Measurements from ENCODE around the gene FSD1.

Gene FSD1

DNA sequence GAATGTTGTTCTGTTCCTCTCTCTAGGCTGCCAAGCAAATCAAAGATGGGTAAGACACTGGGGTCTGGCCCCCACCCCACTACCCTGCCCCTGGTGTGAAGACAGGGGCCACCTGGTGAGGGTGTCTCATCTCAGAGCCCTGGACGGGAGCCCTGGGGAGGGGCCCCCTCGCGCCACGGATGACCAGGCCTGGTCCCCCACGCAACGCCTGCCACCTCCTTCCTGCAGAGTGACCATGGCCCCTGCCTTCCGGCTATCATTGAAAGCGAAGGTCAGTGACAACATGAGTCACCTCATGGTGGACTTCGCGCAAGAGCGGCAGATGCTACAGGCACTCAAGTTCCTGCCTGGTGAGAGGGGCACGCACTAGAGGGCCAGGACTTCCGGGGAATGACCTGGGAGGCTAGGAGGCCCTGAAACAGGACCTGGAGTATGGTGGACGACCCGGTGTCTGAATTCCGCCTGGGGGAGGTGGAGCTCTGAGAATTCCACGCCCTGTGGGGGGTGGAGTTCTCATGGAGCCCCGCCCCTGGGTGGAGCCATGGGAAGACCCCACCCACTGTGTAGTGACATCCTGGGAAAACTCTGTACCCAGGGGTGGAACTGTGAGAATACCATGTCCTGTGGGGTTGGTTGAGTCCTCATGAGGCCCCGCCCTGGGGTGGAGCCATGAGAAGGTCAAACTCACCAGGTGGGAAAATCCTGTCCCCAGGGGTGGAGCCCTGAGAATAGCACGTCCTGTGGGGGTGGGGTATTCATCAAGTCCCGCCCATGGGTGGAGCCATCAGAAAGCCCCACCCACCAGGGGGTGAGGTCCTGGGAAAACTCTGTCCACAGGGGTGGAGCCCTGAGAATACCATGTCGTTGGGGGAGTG, 6.1 kb downstream of the FSD1 start:
- ATAC-seq, result peak; percentile 55
- no peak for TF ChIP-seq PATZ1 (CRISPR knock-in tag; IDR thresholded peaks at IDR 0.05; ENCODE audit: borderline replicate concordance)
- TF ChIP-seq ZNF70 (CRISPR knock-in tag; IDR thresholded peaks at IDR 0.05), result no peak
- no peak for TF ChIP-seq BACH2 (CRISPR knock-in tag; IDR thresholded peaks at IDR 0.05; ENCODE audit: borderline replicate concordance)
- no peak for TF ChIP-seq TSHZ2 (CRISPR knock-in tag; IDR thresholded peaks at IDR 0.05)
- no peak for TF ChIP-seq ZNF565 (CRISPR knock-in tag; conservative IDR thresholded peaks at IDR 0.05; ENCODE audit: low read depth)
- no peak for TF ChIP-seq ZNF8 (CRISPR knock-in tag; IDR thresholded peaks at IDR 0.05)
- no peak for TF ChIP-seq GLIS3 (CRISPR knock-in tag; IDR thresholded peaks at IDR 0.05)
- TF ChIP-seq TOX (CRISPR knock-in tag; IDR thresholded peaks at IDR 0.05; ENCODE audit: borderline replicate concordance), result no peak
- TF ChIP-seq ESRRG (CRISPR knock-in tag; IDR thresholded peaks at IDR 0.05), result no peak
- TF ChIP-seq ZFP3 (CRISPR knock-in tag; IDR thresholded peaks at IDR 0.05), result no peak
- TF ChIP-seq ZFP30 (CRISPR knock-in tag; IDR thresholded peaks at IDR 0.05), result no peak
- no peak for TF ChIP-seq ARNTL (CRISPR knock-in tag; IDR thresholded peaks at IDR 0.05; ENCODE audit: borderline replicate concordance, low read depth)

DNA sequence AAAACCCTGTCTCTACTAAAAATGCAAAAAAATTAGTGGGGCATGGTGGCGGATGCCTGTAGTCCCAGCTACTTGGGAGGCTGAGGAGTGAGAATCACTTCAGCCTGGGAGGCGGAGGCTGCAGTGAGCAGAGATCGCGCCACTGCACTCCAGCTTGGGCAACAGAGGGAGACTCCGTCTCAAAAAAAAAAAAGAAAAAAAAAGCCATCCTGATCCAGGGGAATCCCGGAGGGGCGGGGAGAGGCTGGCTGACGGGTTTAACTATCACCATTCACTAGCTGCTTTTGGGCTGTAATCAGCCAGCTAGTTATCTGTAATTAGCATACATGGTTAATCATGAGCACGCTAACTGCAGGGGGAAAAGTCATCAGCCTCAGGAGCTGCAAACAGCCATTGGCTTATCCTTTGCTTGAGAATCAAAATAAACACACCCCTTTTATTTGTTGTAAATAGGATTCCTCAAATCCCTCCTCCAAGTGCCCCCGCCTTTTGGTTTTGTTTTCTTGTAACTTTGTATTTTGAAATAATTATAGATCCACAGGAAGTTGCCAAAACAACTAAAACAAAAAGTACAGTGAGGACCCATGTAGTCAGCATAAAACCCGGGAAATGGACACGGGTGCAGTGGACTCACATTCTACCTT, 9.6 kb downstream of the FSD1 start:
- ATAC-seq, result no peak

GRCh38 chr19:4316956-4317355, 12.6 kb downstream of the FSD1 start:
- no peak for ATAC-seq
- TF ChIP-seq PPARA (CRISPR knock-in tag; IDR thresholded peaks at IDR 0.05; ENCODE audit: borderline replicate concordance), result no peak
- no peak for TF ChIP-seq SNAI2 (CRISPR knock-in tag; IDR thresholded peaks at IDR 0.05)
- no peak for TF ChIP-seq GLIS3 (CRISPR knock-in tag; IDR thresholded peaks at IDR 0.05)
- TF ChIP-seq RARB (CRISPR knock-in tag; IDR thresholded peaks at IDR 0.05), result no peak
- TF ChIP-seq ZNF70 (CRISPR knock-in tag; IDR thresholded peaks at IDR 0.05), result no peak
- TF ChIP-seq ESRRG (CRISPR knock-in tag; IDR thresholded peaks at IDR 0.05), result no peak
- TF ChIP-seq ISL1 (CRISPR knock-in tag; IDR thresholded peaks at IDR 0.05), result no peak
- no peak for TF ChIP-seq TSHZ2 (CRISPR knock-in tag; IDR thresholded peaks at IDR 0.05)
- no peak for TF ChIP-seq ARNTL (CRISPR knock-in tag; IDR thresholded peaks at IDR 0.05; ENCODE audit: borderline replicate concordance, low read depth)
- no peak for TF ChIP-seq OSR1 (CRISPR knock-in tag; IDR thresholded peaks at IDR 0.05)

More for the DNA sequence above, 9.6 kb downstream of the FSD1 start:
- TF ChIP-seq BACH2 (CRISPR knock-in tag; IDR thresholded peaks at IDR 0.05; ENCODE audit: borderline replicate concordance), result no peak
- TF ChIP-seq ZFP30 (CRISPR knock-in tag; IDR thresholded peaks at IDR 0.05), result no peak
- no peak for TF ChIP-seq ZNF8 (CRISPR knock-in tag; IDR thresholded peaks at IDR 0.05)

GRCh38 chr19:4318460-4318859, 14.1 kb downstream of the FSD1 start:
- TF ChIP-seq CSDC2 (CRISPR knock-in tag; IDR thresholded peaks at IDR 0.05), result no peak
- 0 out of 2 replicates have a peak, but pooled peaks have one; percentile 66 for TF ChIP-seq ZFP3 (CRISPR knock-in tag; IDR thresholded peaks at IDR 0.05)
- ATAC-seq, result no peak

Measured in SK-N-SH treated with all-trans-retinoic acid at 6 μM for 48 hours (cell line).